ENCODE data around the gene CYTH1.

Gene CYTH1

GRCh38 chr17:78761789-78762406, 20.2 kb downstream of the CYTH1 start:
- Histone ChIP-seq H3K9me3 (ENCODE audit: low read length) (no peaks in the 10 kb centered on the region), H3K4me2 (ENCODE audit: low read length) (no peak overlapping the region), H3K4me3 (ENCODE audit: low read depth, low read length, poor library complexity, severe bottlenecking) (no peak overlapping the region), H3K36me3 (ENCODE audit: insufficient read depth, low read length) (no peaks in the 10 kb centered on the region), H3K9ac (ENCODE audit: low read length) (no peak overlapping the region), H3K9me2 (ENCODE audit: low read depth, low read length) (no peaks in the 10 kb centered on the region), H4K20me1 (ENCODE audit: insufficient read depth, low read length) (no peaks in the 10 kb centered on the region), H3K79me2 (ENCODE audit: insufficient read depth, low read length) (no peaks in the 10 kb centered on the region), H3K27me3 (ENCODE audit: insufficient read depth, low read length) (peaks cover 7% of the 10 kb centered on the region; the same call in 1 of the 2 replicates), H2AFZ (ENCODE audit: low read length) (no peak overlapping the region), H3K4me1 (ENCODE audit: insufficient read depth, low read length, severe bottlenecking) (peaks cover 15% of the 10 kb centered on the region), H3F3A (ENCODE audit: insufficient read depth, low read length) (no peaks in the 10 kb centered on the region), H3K27ac (ENCODE audit: low read depth, low read length, poor library complexity, severe bottlenecking) (no peak overlapping the region)
- TF ChIP-seq CTCF (IDR thresholded peaks at IDR 0.05; ENCODE audit: low read length) (no peak), EZH2 (IDR thresholded peaks at IDR 0.05; ENCODE audit: borderline replicate concordance, low read length) (no peak)

GRCh38 chr17:78759969-78760352, 22.1 kb downstream of the CYTH1 start:
- no peak overlapping the region for H3K4me3 ChIP-seq (ENCODE audit: low read depth, low read length, poor library complexity, severe bottlenecking)
- H3K36me3 ChIP-seq (ENCODE audit: insufficient read depth, low read length), result no peaks in the 10 kb centered on the region
- no peak overlapping the region for H3K27ac ChIP-seq (ENCODE audit: low read depth, low read length, poor library complexity, severe bottlenecking)
- no peaks in the 10 kb centered on the region for H3K9me2 ChIP-seq (ENCODE audit: low read depth, low read length)
- TF ChIP-seq CTCF (IDR thresholded peaks at IDR 0.05; ENCODE audit: low read length) (no peak), EZH2 (IDR thresholded peaks at IDR 0.05; ENCODE audit: borderline replicate concordance, low read length) (no peak)
- peak overlapping the region; percentile 39; the same call in 1 of the 2 replicates for H3K4me2 ChIP-seq (ENCODE audit: low read length)
- peaks cover 7% of the 10 kb centered on the region; the same call in 1 of the 2 replicates for H3K27me3 ChIP-seq (ENCODE audit: insufficient read depth, low read length)
- no peaks in the 10 kb centered on the region for H3K79me2 ChIP-seq (ENCODE audit: insufficient read depth, low read length)
- H2AFZ ChIP-seq (ENCODE audit: low read length), result no peak overlapping the region
- no peaks in the 10 kb centered on the region for H3F3A ChIP-seq (ENCODE audit: insufficient read depth, low read length)
- no peak overlapping the region for H3K9ac ChIP-seq (ENCODE audit: low read length)
- H3K4me1 ChIP-seq (ENCODE audit: insufficient read depth, low read length, severe bottlenecking), result peaks cover 15% of the 10 kb centered on the region
- no peaks in the 10 kb centered on the region for H3K9me3 ChIP-seq (ENCODE audit: low read length)
- H4K20me1 ChIP-seq (ENCODE audit: insufficient read depth, low read length), result no peaks in the 10 kb centered on the region

GRCh38 chr17:78759203-78759968, 22.7 kb downstream of the CYTH1 start:
- H3K4me2 ChIP-seq (ENCODE audit: low read length), result peak overlapping the region; percentile 39; the same call in 1 of the 2 replicates
- H3F3A ChIP-seq (ENCODE audit: insufficient read depth, low read length), result no peaks in the 10 kb centered on the region
- TF ChIP-seq CTCF (IDR thresholded peaks at IDR 0.05; ENCODE audit: low read length) (no peak), EZH2 (IDR thresholded peaks at IDR 0.05; ENCODE audit: borderline replicate concordance, low read length) (no peak)
- H3K9me3 ChIP-seq (ENCODE audit: low read length), result no peaks in the 10 kb centered on the region
- H2AFZ ChIP-seq (ENCODE audit: low read length), result no peak overlapping the region
- H3K27ac ChIP-seq (ENCODE audit: low read depth, low read length, poor library complexity, severe bottlenecking), result no peak overlapping the region
- no peaks in the 10 kb centered on the region for H3K79me2 ChIP-seq (ENCODE audit: insufficient read depth, low read length)
- peaks cover 15% of the 10 kb centered on the region for H3K4me1 ChIP-seq (ENCODE audit: insufficient read depth, low read length, severe bottlenecking)
- no peaks in the 10 kb centered on the region for H3K9me2 ChIP-seq (ENCODE audit: low read depth, low read length)
- H4K20me1 ChIP-seq (ENCODE audit: insufficient read depth, low read length), result no peaks in the 10 kb centered on the region
- no peak overlapping the region for H3K9ac ChIP-seq (ENCODE audit: low read length)
- no peak overlapping the region for H3K4me3 ChIP-seq (ENCODE audit: low read depth, low read length, poor library complexity, severe bottlenecking)
- peaks cover 6% of the 10 kb centered on the region; the same call in 1 of the 2 replicates for H3K27me3 ChIP-seq (ENCODE audit: insufficient read depth, low read length)
- no peaks in the 10 kb centered on the region for H3K36me3 ChIP-seq (ENCODE audit: insufficient read depth, low read length)
